Mesenchymal stem cell (in vitro differentiated cells and primary cell): ENCODE measurements around the gene OTOP2.
A peak's percentile ranks its signal among the peaks of the same experiment; 100 is the strongest.
"Not testable (repeated sequence)": the region's sequence is repeated elsewhere in the genome, so short reads cannot be mapped to it uniquely, and the experiment has no call there.

ENCODE experiments used
- DNase-seq: peaks from one replicate; pipeline ENCODE4 v3.0.0-alpha.2; 2013
- H2AFZ ChIP-seq: one replicate; pipeline ENCODE4 v1.6.1; 2013; ENCODE audit warnings: low read depth, mild to moderate bottlenecking, control low read depth, inconsistent platforms, low read length, moderate library complexity
- H2AK5ac ChIP-seq: 2 replicates; pipeline ENCODE4 v1.6.1; 2013; ENCODE audit warnings: low read length, moderate library complexity, mild to moderate bottlenecking, inconsistent platforms; ENCODE audit not compliant: severe bottlenecking
- H2BK120ac ChIP-seq: one replicate; pipeline ENCODE4 v1.6.1; 2013; ENCODE audit warnings: low read depth, mild to moderate bottlenecking, inconsistent platforms, low read length, moderate library complexity
- H2BK12ac ChIP-seq, 2 experiments: one replicate each; pipeline ENCODE4 v1.6.1; 2013; ENCODE audit warnings: inconsistent platforms in 2 of 2, low read length in 2 of 2, mild to moderate bottlenecking in 2 of 2, moderate library complexity in 2 of 2, control low read depth in 1 of 2
- H2BK15ac ChIP-seq: one replicate; pipeline ENCODE4 v1.6.1; 2013; ENCODE audit warnings: mild to moderate bottlenecking, low read depth, inconsistent platforms; ENCODE audit not compliant: poor library complexity, severe bottlenecking
- H2BK5ac ChIP-seq: 2 replicates; pipeline ENCODE4 v1.6.1; 2013; ENCODE audit warnings: low read depth, mild to moderate bottlenecking, low read length, control low read depth, inconsistent platforms; ENCODE audit not compliant: poor library complexity, severe bottlenecking
- H3K14ac ChIP-seq, 2 experiments: one replicate each; pipeline ENCODE4 v1.6.1; 2013; ENCODE audit warnings: inconsistent platforms in 2 of 2, low read length in 2 of 2, control low read depth in 1 of 2, mild to moderate bottlenecking in 1 of 2, moderate library complexity in 1 of 2
- H3K18ac ChIP-seq, 2 experiments: one replicate each; pipeline ENCODE4 v1.6.1; 2013; ENCODE audit warnings: inconsistent platforms in 2 of 2, low read length in 2 of 2, control low read depth in 1 of 2, low read depth in 1 of 2, mild to moderate bottlenecking in 1 of 2
- H3K23ac ChIP-seq, 2 experiments: one replicate each; pipeline ENCODE4 v1.6.1; 2013; ENCODE audit warnings: inconsistent platforms in 2 of 2, low read length in 2 of 2, mild to moderate bottlenecking in 2 of 2, moderate library complexity in 2 of 2, control low read depth in 1 of 2
- H3K27ac ChIP-seq: 2 replicates; pipeline ENCODE4 v1.5.1; 2013; ENCODE audit warnings: mild to moderate bottlenecking, moderate library complexity, low read length, control low read depth, inconsistent platforms; ENCODE audit not compliant: poor library complexity, severe bottlenecking
- H3K27me3 ChIP-seq, 2 experiments: 2 replicates each; pipeline versions ENCODE4 v1.6.1 to v1.7.0; 2013; ENCODE audit warnings: low read length in 2 of 2, mild to moderate bottlenecking in 2 of 2, moderate library complexity in 2 of 2, control low read depth in 1 of 2, inconsistent platforms in 1 of 2; ENCODE audit not compliant: control insufficient read depth in 1 of 2, insufficient read depth in 1 of 2
- H3K36me3 ChIP-seq, 2 experiments: 2 replicates each; pipeline versions ENCODE4 v1.6.1 to v1.7.0; 2013; ENCODE audit warnings: low read length in 2 of 2, control low read depth in 1 of 2, inconsistent platforms in 1 of 2, low read depth in 1 of 2, mild to moderate bottlenecking in 1 of 2; ENCODE audit not compliant: insufficient read depth in 2 of 2, control insufficient read depth in 1 of 2
- H3K4ac ChIP-seq, 2 experiments: one replicate each; pipeline ENCODE4 v1.6.1; 2013; ENCODE audit warnings: inconsistent platforms in 2 of 2, low read length in 2 of 2, mild to moderate bottlenecking in 2 of 2, moderate library complexity in 2 of 2, control low read depth in 1 of 2, low read depth in 1 of 2
- H3K4me1 ChIP-seq: 2 replicates; pipeline ENCODE4 v1.6.1; 2013; ENCODE audit warnings: low read depth, low read length, control low read depth; ENCODE audit not compliant: control insufficient read depth, insufficient read depth
- H3K4me2 ChIP-seq: 2 replicates; pipeline ENCODE4 v1.6.1; 2013; ENCODE audit warnings: low read length, mild to moderate bottlenecking, inconsistent platforms; ENCODE audit not compliant: poor library complexity, severe bottlenecking
- H3K4me3 ChIP-seq, 2 experiments: 2 replicates each; pipeline versions ENCODE4 v1.5.1 to v1.7.0; 2013; ENCODE audit warnings: low read length in 2 of 2, mild to moderate bottlenecking in 2 of 2, control low read depth in 1 of 2, low read depth in 1 of 2; ENCODE audit not compliant: insufficient read depth in 1 of 2
- H3K79me1 ChIP-seq: replicated peaks from 2 replicates; pipeline ENCODE4 v1.6.1; 2013; ENCODE audit warnings: mild to moderate bottlenecking, control low read depth, low read length, inconsistent platforms; ENCODE audit not compliant: poor library complexity, severe bottlenecking
- H3K9ac ChIP-seq: 2 replicates; pipeline ENCODE4 v1.7.0; 2013; ENCODE audit warnings: mild to moderate bottlenecking, low read length, moderate library complexity
- H3K9me3 ChIP-seq: 2 replicates; pipeline ENCODE4 v1.7.0; 2013; ENCODE audit warnings: mild to moderate bottlenecking, low read length; ENCODE audit not compliant: control insufficient read depth
- H4K8ac ChIP-seq: one replicate; pipeline ENCODE4 v1.6.1; 2013; ENCODE audit warnings: inconsistent platforms, mild to moderate bottlenecking, low read length, moderate library complexity
- H4K91ac ChIP-seq: one replicate; pipeline ENCODE4 v1.6.1; 2013; ENCODE audit warnings: mild to moderate bottlenecking, low read length, inconsistent platforms
- WGBS: methylation state at CpG from one replicate; pipeline ENCODE4 v1.1.7; 2013; ENCODE audit warnings: mixed read lengths; 5-methylcytosine and 5-hydroxymethylcytosine counted together

OTOP2 gene

DNA sequence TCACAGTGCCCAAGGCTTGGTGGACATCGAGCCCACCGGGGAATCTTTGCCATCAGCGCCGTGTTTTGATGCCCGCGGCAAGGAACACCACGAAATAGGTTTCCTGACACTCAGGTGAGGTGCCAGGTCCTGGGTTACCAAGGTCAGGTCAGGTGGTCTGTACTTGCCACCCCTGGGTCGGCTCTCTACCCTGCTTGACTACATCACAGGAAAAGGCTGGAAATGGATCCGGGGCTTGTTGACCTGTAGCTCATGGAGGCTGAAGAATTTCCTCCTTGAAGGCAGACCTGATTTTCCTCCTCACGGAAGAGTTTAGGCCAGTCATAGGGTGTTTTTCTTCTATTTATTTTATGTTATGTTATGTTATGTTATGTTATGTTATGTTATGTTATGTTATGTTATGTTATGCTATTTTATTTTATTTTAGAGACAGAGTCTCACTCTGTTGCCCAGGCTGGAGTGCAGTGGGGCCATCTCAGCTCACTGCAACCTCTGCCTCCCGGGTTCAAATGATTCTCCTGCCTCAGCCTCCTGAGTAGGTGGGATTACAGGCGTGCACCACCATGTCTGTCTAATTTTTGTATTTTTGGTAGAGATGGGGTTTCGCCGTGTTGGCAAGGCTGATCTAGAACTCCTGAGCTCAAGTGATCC is 58.7 kb downstream of the OTOP2 start:
- Histone ChIP-seq H2BK12ac (peak overlapping the region in 1 of 2 experiments; percentile 29), H2BK15ac (peak overlapping the region; percentile 99), H3K4me1 (peaks cover 14% of the 10 kb centered on the region), H4K8ac (peak overlapping the region; percentile 83), H3K4ac (peak overlapping the region; percentile 67 to 93), H3K4me2 (peak overlapping the region; percentile 85), H3K9ac (peak overlapping the region; percentile 88), H3K4me3 (peak overlapping the region; percentile 73 to 89), H2AFZ (peak overlapping the region; percentile 99), H3K18ac (peak overlapping the region; percentile 14 to 96), H4K91ac (peak overlapping the region; percentile 19), H3K14ac (peak overlapping the region in 1 of 2 experiments; percentile 97)
- not testable (repeated sequence) for H3K79me1 ChIP-seq, H3K27ac ChIP-seq, H3K36me3 ChIP-seq, H2BK5ac ChIP-seq, H2BK120ac ChIP-seq, DNase-seq, H3K9me3 ChIP-seq, H3K27me3 ChIP-seq, H3K23ac ChIP-seq, H2AK5ac ChIP-seq
- WGBS, result 28% methylated on average over 13 of the region's 14 CpGs
